ENCODE data around the gene PTGES2. TPM values are rescaled to one million over a fixed set of nuclear protein-coding genes. Genes with fewer than 3 reads are reported as not detected.
A peak's percentile ranks its signal among the peaks of the same experiment; 100 is the strongest.
"Not testable (repeated sequence)": the region's sequence is repeated elsewhere in the genome, so short reads cannot be mapped to it uniquely, and the experiment has no call there.

Gene PTGES2
- total RNA-seq, 1 donor from 2014 or later: 60.4 TPM

- Mint-ChIP-seq H3K4me3 (ENCODE audit: low read depth) (no peak overlapping the region), H3K4me1 (ENCODE audit: low read depth) (peaks cover 27% of the 10 kb centered on the region), H3K27me3 (peaks cover 2% of the 10 kb centered on the region), H3K27ac (peak overlapping the region; percentile 21), H3K9me3 (ENCODE audit: low read depth) (no peaks in the 10 kb centered on the region), H3K36me3 (ENCODE audit: insufficient read depth) (no peaks in the 10 kb centered on the region)
- no peak for DNase-seq (ENCODE audit: low spot score, unreplicated experiment)
- TF ChIP-seq CTCF (IDR thresholded peaks at IDR 0.05; ENCODE audit: unreplicated experiment): no peak
Measured at GRCh38 chr9:128072144-128073021, 55.1 kb downstream of the PTGES2 start.

- H3K4me3 Mint-ChIP-seq (ENCODE audit: low read depth): not testable (repeated sequence)
Measured at GRCh38 chr9:128071475-128071874, 56.1 kb downstream of the PTGES2 start.

GRCh38 chr9:128070874-128071273 is 56.7 kb downstream of the PTGES2 start:
- Mint-ChIP-seq H3K27me3 (peaks cover 2% of the 10 kb centered on the region), H3K4me1 (ENCODE audit: low read depth) (peaks cover 30% of the 10 kb centered on the region), H3K36me3 (ENCODE audit: insufficient read depth) (peaks cover under 1% of the 10 kb centered on the region), H3K9me3 (ENCODE audit: low read depth) (no peaks in the 10 kb centered on the region), H3K27ac (no peak overlapping the region), H3K4me3 (ENCODE audit: low read depth) (no peak overlapping the region)
- no peak for TF ChIP-seq CTCF (IDR thresholded peaks at IDR 0.05; ENCODE audit: unreplicated experiment)
- no peak for DNase-seq (ENCODE audit: low spot score, unreplicated experiment)

More at GRCh38 chr9:128071475-128071874, 56.1 kb downstream of the PTGES2 start:
- H3K27me3 Mint-ChIP-seq; DNase-seq (ENCODE audit: low spot score, unreplicated experiment); H3K9me3 Mint-ChIP-seq (ENCODE audit: low read depth); H3K27ac Mint-ChIP-seq; H3K36me3 Mint-ChIP-seq (ENCODE audit: insufficient read depth): not testable (repeated sequence)
- peaks cover 27% of the 10 kb centered on the region for H3K4me1 Mint-ChIP-seq (ENCODE audit: low read depth)

Other genes with a start within 250 kb of the PTGES2 start
- 31.1 and 36.7 TPM in 2 replicates for gene ST6GALNAC6, start 228.1 kb downstream of the PTGES2 start, total RNA-seq
- gene ST6GALNAC4, start 210.7 kb downstream of the PTGES2 start, total RNA-seq: 7.0 and 7.7 TPM in 2 replicates
- 3.4 and 3.6 TPM in 2 replicates for gene PIP5KL1, start 197.0 kb downstream of the PTGES2 start, total RNA-seq
- 34.0 and 37.7 TPM in 2 replicates for gene DPM2, start 189.9 kb downstream of the PTGES2 start, total RNA-seq
- 48.2 and 54.1 TPM in 2 replicates for gene EEIG1, start 146.7 kb downstream of the PTGES2 start, total RNA-seq
- gene NAIF1, start 60.4 kb downstream of the PTGES2 start, total RNA-seq: 9.6 and 10.8 TPM in 2 replicates
- 9.7 and 10.0 TPM in 2 replicates for gene SLC25A25, start 59.5 kb downstream of the PTGES2 start, total RNA-seq
- not detected in 2 replicates for gene LCN2, start 21.7 kb upstream of the PTGES2 start, total RNA-seq
- 57.3 and 62.5 TPM in 2 replicates for gene BBLN, start 32.5 kb upstream of the PTGES2 start, total RNA-seq
- 155 and 164 TPM in 2 replicates for gene CIZ1, start 63.8 kb upstream of the PTGES2 start, total RNA-seq
- gene DNM1, start 75.7 kb upstream of the PTGES2 start, total RNA-seq: 34.1 and 38.0 TPM in 2 replicates
- 87.0 and 108 TPM in 2 replicates for gene GOLGA2, start 148.3 kb upstream of the PTGES2 start, total RNA-seq
- 18.8 and 20.7 TPM in 2 replicates for gene SWI5, start 148.5 kb upstream of the PTGES2 start, total RNA-seq
- 29.2 and 31.6 TPM in 2 replicates for gene TRUB2, start 194.7 kb upstream of the PTGES2 start, total RNA-seq
- 64.5 and 68.5 TPM in 2 replicates for gene COQ4, start 195.1 kb upstream of the PTGES2 start, total RNA-seq
- gene SLC27A4, start 212.8 kb upstream of the PTGES2 start, total RNA-seq: 26.4 and 28.3 TPM in 2 replicates
- 54.4 and 60.9 TPM in 2 replicates for gene URM1, start 243.6 kb upstream of the PTGES2 start, total RNA-seq

All from progenitor cell of endocrine pancreas (in vitro differentiated cells).